Stomach (tissue), 9 donors: ENCODE results near the gene SMYD5. TPM values are rescaled to one million over a fixed set of nuclear protein-coding genes. Genes with fewer than 3 reads are reported as not detected.
A peak's percentile ranks its signal among the peaks of the same experiment; 100 is the strongest.

Experiments
- DNase-seq, 2 donors: peaks; one replicate each; pipeline versions ENCODE4 v3.0.0 to v3.0.0-alpha.2; 2013 to 2019
- H3K27ac ChIP-seq, 5 donors: fragments of 200-600 bp in 4 of 5; sonication (generic) in 4 of 5; one replicate each; pipeline ENCODE4 v1.5.1; 2013 to 2019; ENCODE audit warnings: mild to moderate bottlenecking in 1 of 5, moderate library complexity in 1 of 5
- H3K27me3 ChIP-seq, 3 donors: fragments of 200-600 bp; sonication (generic); one replicate each; pipeline ENCODE4 v1.5.1; 2017 to 2019; ENCODE audit warnings: mixed run types in 1 of 3
- H3K36me3 ChIP-seq, 4 donors: fragments of 200-600 bp; sonication (generic); 1 replicate in 3 of 4; 2 replicates in 1 of 4; pipeline ENCODE4 v1.5.1; 2016 to 2019
- H3K4me1 ChIP-seq, 4 donors: fragments of 200-600 bp; sonication (generic); one replicate each; pipeline ENCODE4 v1.5.1; 2016 to 2019
- H3K4me3 ChIP-seq, 4 donors: fragments of 200-600 bp; sonication (generic) in 3 of 4; one replicate each; pipeline ENCODE4 v1.5.1; 2016 to 2019; ENCODE audit warnings: mild to moderate bottlenecking in 1 of 4
- H3K9me3 ChIP-seq, 4 donors: fragments of 200-600 bp; sonication (generic); one replicate each; pipeline ENCODE4 v1.5.1; 2016 to 2019
- CTCF ChIP-seq, 7 experiments: fragments of 450-650 bp in 4 of 7; fragments of 200-600 bp in 3 of 7; sonication (generic) in 3 of 7; IDR thresholded peaks; one replicate each; pipeline ENCODE4 v1.5.1; 2016 to 2019; ENCODE audit warnings: antibody characterized with exemption in 7 of 7, control low read depth in 2 of 7, mild to moderate bottlenecking in 1 of 7
- EP300 ChIP-seq: sonication (generic); formaldehyde crosslinking; IDR thresholded peaks from one replicate; pipeline ENCODE4 v1.6.1; 2017; ENCODE audit warnings: antibody characterized with exemption
- POLR2A ChIP-seq, 4 donors: fragments of 450-650 bp; IDR thresholded peaks; one replicate each; pipeline ENCODE4 v1.6.1; 2016; ENCODE audit warnings: antibody characterized with exemption in 4 of 4, control low read depth in 2 of 4, mild to moderate bottlenecking in 1 of 4, moderate library complexity in 1 of 4
- POLR2AphosphoS5 ChIP-seq, 3 donors: sonication (generic); formaldehyde crosslinking; IDR thresholded peaks; one replicate each; pipeline ENCODE4 v1.6.1; 2016; ENCODE audit warnings: antibody characterized with exemption in 3 of 3
- WGBS, 5 donors: extraction: QIAGEN DNeasy Blood & Tissue Kit in 3 of 5; methylation state at CpG; one replicate each; pipeline versions ENCODE4 v1.1.5 to v1.1.7; 2013 to 2018; 5-methylcytosine and 5-hydroxymethylcytosine counted together
- intact Hi-C: fragments of 100-400 bp; cut with DNase I; formaldehyde crosslinking; loops from one replicate; pipeline ENCODE4 v1.15.1; 2023; ENCODE audit warnings: low total_unique reads
- polyA plus RNA-seq, 3 donors: library from polyadenylated mRNA; stranded (reverse); fragments of 200-250 nt; gene quantifications; one replicate each; pipeline ENCODE4 v1.2.3, GENCODE V29; 2013
- total RNA-seq, 5 donors: library from RNA; depleted of rRNA; stranded (reverse); fragments of >200 nt; gene quantifications; one replicate each; pipeline versions ENCODE4 v1.1.0 to v1.2.3, GENCODE V29; 2014 to 2016
- donor health status: healthy with polysubstance abuse.
- donor health status: Bipolar disorder and iron deficiency.
- donor health status: healthy.

The SMYD5 gene
- total and polyA plus RNA-seq, 8 donors: 3.5 to 136 (median 12.9) TPM

GRCh38 chr2:73227086-73227485 lies 13.0 kb downstream of the SMYD5 start:
- H3K27me3 ChIP-seq: no peaks in the 10 kb centered on the region
- no peak for DNase-seq
- peaks cover 43 to 81% (median 80%) of the 10 kb centered on the region in 4 donors for H3K36me3 ChIP-seq
- intact Hi-C loops: no loop called here
- no peaks in the 10 kb centered on the region for H3K9me3 ChIP-seq
- no peak overlapping the region for H3K4me3 ChIP-seq
- H3K27ac ChIP-seq: no peak overlapping the region
- H3K4me1 ChIP-seq: peaks cover 0 to 17% (median under 1%) of the 10 kb centered on the region in 4 donors
- WGBS, 5 donors: 85 to 100% (median 90%) methylated on average over 3 of the region's 3 CpGs
- no peak for TF ChIP-seq CTCF (IDR thresholded peaks at IDR 0.05)
- TF ChIP-seq POLR2AphosphoS5 (IDR thresholded peaks at IDR 0.05): no peak
- TF ChIP-seq EP300: no peak
- no peak for TF ChIP-seq POLR2A (IDR thresholded peaks at IDR 0.05)

DNA sequence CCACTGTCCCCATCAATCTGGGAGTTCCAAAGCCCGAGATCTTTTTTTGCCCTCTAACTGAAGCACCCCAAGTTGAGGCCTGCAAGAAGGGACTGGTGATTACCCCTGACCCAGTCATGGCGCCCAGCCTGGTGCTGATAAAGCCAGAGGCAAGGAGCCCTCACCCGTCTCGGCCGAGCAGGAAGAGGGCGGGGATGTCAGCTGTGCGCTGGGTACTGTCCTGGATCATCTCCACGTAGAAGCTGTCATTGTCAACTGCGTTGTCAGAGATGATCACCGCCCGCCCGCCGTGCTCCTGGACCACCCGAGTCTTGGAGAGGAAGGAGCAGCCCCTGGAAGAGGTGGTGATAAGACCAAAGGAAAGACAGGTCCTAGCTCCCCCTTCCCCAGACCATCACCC lies 14.6 kb downstream of the SMYD5 start:
- whole genome bisulfite sequencing, 5 donors: 81 to 91% (median 89%) methylated on average over 10 to 14 of the region's 14 CpGs
- Histone ChIP-seq H3K9me3 (no peaks in the 10 kb centered on the region), H3K27ac (no peak overlapping the region), H3K4me3 (no peak overlapping the region), H3K36me3 (peaks cover 34 to 66% (median 65%) of the 10 kb centered on the region in 4 donors), H3K4me1 (peaks cover 4 to 23% (median 11%) of the 10 kb centered on the region in 4 donors), H3K27me3 (no peaks in the 10 kb centered on the region)
- TF ChIP-seq EP300 (no peak), POLR2AphosphoS5 (IDR thresholded peaks at IDR 0.05) (no peak), CTCF (IDR thresholded peaks at IDR 0.05) (no peak), POLR2A (IDR thresholded peaks at IDR 0.05) (no peak)
- intact Hi-C loops: no loop called here
- DNase-seq: no peak

DNA sequence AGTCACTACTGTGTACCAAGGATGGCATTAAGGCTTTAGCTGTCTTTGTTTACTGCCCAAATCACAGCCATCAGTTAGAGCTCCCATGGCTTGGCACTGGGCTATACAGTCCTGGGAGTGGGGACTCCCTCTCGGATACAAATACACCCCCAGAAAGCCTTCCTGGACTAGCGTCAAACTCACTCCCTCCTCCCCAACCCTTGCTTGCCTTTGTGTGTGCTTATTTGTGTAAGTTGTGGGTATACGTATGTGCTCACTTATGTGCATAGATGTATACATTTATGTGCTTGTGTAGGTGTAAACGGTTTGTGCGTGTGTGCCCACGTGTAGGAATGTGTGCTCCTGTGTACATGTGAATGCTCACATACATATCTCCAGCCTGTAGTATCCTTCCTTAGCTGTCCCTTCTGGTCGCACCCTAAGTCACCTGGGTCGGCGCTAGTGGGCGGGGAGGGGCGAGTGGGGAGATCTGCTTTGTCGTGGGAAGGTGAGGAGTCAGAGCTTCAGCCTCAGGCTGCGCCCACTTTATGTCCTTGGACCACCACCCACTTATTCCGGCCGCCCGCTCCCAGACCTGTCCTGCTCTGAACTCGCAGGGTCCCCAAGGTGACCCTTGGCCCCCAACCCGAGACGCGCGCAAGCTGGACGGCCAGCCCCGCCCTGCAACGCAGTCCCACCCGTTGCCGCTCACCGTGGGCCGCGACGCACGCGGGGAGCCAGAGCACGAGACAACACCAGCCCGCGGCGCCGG lies 18.5 kb downstream of the SMYD5 start:
- 1 to 2% (median 1%) methylated on average over 32 to 37 of the region's 37 CpGs for WGBS, 5 donors
- H3K9me3 ChIP-seq: no peaks in the 10 kb centered on the region
- no peak for TF ChIP-seq EP300
- TF ChIP-seq POLR2AphosphoS5 (IDR thresholded peaks at IDR 0.05): no peak
- TF ChIP-seq CTCF (IDR thresholded peaks at IDR 0.05): no peak
- no peak for TF ChIP-seq POLR2A (IDR thresholded peaks at IDR 0.05)
- peak overlapping the region; percentile 81 to 85 (median 82) for H3K4me3 ChIP-seq
- H3K4me1 ChIP-seq: peaks cover 20 to 41% (median 39%) of the 10 kb centered on the region in 4 donors
- H3K27ac ChIP-seq: peak overlapping the region; percentile 72 to 96 (median 92)
- DNase-seq: no peak
- no peaks in the 10 kb centered on the region for H3K27me3 ChIP-seq
- intact Hi-C loops: no loop called here
- H3K36me3 ChIP-seq: peaks cover 18 to 36% (median 25%) of the 10 kb centered on the region in 4 donors

DNA sequence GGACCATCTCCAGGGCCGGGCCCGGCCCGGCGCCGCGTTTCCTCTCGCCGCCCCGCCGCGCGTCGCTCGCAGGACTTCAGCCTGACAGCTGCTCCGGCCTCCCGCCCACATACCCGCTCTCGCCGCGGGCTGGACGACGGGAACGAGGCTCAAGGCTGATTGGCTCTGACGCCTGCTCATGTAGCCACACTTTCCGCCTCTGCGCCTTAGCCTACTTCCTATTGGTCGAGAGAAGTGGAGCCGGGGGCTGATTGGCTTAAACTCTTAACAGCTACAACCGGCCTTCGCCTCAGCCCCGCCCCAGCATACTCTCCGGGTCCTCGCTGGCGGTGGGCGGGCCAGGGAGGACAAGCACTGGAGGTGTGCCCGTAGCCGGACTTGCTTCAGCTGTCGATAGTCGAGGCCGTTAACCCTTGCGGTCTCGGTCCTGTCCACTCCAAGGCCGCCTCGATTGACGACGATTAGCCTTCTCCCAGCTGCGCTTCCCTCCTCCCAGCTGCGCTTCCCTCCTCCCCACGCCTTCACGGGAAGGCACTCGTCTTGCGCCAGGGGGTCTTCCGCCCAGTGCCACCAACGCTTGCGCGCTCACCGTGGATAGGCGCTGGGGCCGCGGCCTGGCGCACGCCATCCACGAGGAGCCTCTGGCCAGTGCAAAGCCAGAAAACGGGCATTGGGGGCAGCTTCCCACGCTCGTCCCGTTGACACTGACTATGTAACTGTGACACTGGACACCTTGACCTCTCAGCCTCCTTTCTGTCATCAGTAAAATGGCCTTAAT lies 19.3 kb downstream of the SMYD5 start, which contains the start of gene PRADC1:
Gene PRADC1 (minus strand): TSS at position 86 of the 778 bp plus-strand sequence. CDS start 79 bp downstream, at position 7.
- Histone ChIP-seq H3K27ac (peak within 1 kb of the TSS; percentile 72 to 96 (median 92)), H3K36me3 (peaks cover 11 to 28% (median 19%) of the 10 kb centered on the region in 4 donors), H3K4me3 (peak within 1 kb of the TSS; percentile 81 to 85 (median 82)), H3K4me1 (peaks cover 20 to 49% (median 42%) of the 10 kb centered on the region in 4 donors), H3K9me3 (no peaks in the 10 kb centered on the region), H3K27me3 (no peaks in the 10 kb centered on the region)
- intact Hi-C loops: no loop called here
- DNase-seq: peak; percentile 99 to 100
- TF ChIP-seq EP300 (no peak), CTCF (IDR thresholded peaks at IDR 0.05) (no peak), POLR2AphosphoS5 (IDR thresholded peaks at IDR 0.05) (peak; percentile 17 to 78 (median 73)), POLR2A (IDR thresholded peaks at IDR 0.05) (peak in 1 of 4 donors; percentile 10)
- WGBS, 5 donors: 0 to 1% (median 0%) methylated on average over 23 to 67 of the region's 67 CpGs
